ENCODE data around the gene TMEM174.

- TF ChIP-seq CTCF (IDR thresholded peaks at IDR 0.05) (no peak), EZH2 (IDR thresholded peaks at IDR 0.05; ENCODE audit: borderline replicate concordance, insufficient read depth, low read depth, low read length, poor library complexity, severe bottlenecking) (no peak)
Observed at GRCh38 chr5:73129143-73129542, 43.9 kb upstream of the TMEM174 start.

All from B cell (primary cell).